ENCODE results near the gene TANGO6.
"Not testable (repeated sequence)": the region's sequence is repeated elsewhere in the genome, so short reads cannot be mapped to it uniquely, and the experiment has no call there.

The TANGO6 gene

DNA sequence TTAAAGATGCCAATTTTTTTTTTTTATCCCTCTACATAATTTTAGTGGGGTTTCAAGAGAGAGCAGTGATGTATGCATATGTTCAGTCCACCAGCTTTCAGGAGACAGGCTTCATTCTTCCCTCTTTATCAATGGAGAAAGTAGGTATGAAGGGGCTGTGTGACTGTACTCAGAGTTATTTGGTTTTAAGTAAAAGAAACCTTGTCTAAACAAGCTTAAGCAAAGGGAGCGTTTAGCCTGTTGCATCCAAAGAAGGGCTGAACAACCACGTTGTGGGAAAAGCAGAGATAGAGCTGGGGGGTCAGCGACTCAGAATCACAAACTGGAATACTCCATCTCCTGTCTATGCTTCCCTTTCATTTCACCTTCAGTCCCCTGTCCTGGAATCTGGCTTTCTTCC, 211.7 kb downstream of the TANGO6 start:
- DNase-seq (ENCODE audit: low read depth in 3 of 3), result no peak

DNA sequence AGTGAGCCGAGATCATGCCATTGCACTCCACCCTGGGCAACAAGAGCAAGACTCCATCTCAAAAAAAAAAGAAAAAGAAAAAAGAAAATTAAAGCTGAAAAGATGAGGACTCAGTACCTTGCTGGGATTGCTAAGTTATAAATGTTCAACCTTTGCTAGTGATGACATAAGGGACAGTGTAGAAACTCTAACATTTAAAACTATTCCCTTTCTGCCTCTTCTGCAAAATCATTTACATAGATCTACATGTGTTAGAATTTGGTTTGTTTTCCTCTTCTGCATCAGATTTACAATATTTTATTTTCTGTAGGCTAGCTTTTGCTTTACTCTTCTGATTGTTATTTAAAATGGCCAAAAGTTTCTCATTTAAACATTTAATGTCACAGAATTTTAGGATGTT, 212.6 kb downstream of the TANGO6 start:
- DNase-seq (ENCODE audit: low read depth in 3 of 3), result no peak

DNA sequence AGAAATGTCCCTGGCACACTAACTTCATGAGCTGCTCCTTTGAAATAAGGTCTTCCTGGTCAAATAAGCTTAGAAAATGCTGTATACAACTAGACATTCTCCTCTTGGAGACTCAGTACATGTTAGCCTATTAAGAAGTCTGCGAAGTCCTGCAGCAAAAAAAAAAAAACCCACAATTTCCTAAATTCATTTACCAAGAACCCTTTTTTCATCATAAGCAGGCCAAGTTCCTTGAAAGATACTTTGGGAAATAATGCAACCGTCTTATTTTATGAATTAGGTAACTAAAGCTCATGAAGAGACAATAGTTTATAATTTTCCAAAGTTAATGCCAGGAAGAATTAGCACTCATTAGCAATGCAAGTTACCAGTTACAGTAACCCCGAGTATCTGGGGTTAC, 213.1 kb downstream of the TANGO6 start:
- no peak for DNase-seq (ENCODE audit: low read depth in 3 of 3)

DNA sequence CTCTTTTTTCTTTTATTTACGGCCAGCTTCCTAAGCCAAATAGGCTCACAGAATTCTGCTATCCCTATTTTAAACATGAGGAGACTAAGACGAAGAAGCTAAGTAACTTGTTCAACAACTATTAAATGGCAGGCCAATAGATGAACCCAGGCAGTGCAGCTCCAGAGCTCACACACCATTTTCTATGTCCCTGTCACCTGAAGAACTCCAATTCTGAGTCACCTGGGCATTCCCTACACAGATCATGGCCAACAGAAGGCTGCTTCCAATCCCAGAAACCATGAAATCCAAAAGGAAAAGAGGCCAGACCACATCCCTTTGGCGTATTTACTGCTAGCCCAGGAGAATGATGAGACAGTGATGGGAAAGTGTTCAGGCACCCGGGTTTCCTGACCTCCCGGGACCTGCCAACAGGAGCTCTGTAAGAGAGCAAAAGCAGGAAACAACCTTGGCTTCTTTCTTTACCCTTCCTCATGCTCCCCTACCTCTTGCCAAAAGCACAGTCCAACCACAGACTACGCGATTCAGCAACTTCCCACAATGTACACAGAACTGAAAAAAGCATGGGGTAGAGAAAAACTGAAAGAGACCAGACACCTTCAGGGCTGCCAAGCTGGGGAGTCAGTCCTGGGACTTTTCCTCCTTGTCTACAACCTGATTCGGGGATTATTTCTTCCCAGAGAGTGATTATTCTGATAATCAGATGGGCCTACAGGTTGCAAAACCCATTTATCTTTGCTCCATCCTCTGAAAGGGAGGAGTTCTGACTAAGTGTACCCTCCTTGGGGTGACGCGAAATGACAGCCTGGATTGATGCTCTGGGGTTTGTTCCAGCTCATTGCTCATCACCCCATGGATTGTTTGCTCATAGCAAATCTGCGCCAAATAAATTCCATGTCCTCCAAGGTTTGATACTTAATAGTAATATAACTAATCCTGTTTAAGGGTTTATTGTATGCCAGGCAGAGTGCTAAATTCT, 214.4 kb downstream of the TANGO6 start:
- DNase-seq (ENCODE audit: low read depth in 3 of 3), result no peak

DNA sequence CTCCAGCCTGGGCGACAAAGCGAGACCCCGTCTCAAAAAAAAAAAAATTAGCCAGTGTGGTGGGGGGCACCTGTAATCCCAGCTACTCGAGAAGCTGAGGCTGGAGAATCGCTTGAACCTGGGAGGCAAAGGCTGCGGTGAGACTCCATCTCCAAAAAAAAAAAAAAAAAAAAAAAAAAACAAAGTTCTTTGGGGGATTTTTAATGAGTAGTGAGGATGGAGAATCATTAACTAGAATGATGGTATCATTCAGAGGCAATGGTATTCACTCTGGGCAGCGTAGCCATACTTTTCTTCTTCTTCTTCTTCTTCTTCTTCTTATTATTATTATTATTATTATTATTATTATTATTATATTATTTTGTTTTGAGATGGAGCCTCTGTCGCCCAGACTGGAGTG, 220.2 kb downstream of the TANGO6 start:
- not testable (repeated sequence) for DNase-seq (ENCODE audit: low read depth in 3 of 3)

DNA sequence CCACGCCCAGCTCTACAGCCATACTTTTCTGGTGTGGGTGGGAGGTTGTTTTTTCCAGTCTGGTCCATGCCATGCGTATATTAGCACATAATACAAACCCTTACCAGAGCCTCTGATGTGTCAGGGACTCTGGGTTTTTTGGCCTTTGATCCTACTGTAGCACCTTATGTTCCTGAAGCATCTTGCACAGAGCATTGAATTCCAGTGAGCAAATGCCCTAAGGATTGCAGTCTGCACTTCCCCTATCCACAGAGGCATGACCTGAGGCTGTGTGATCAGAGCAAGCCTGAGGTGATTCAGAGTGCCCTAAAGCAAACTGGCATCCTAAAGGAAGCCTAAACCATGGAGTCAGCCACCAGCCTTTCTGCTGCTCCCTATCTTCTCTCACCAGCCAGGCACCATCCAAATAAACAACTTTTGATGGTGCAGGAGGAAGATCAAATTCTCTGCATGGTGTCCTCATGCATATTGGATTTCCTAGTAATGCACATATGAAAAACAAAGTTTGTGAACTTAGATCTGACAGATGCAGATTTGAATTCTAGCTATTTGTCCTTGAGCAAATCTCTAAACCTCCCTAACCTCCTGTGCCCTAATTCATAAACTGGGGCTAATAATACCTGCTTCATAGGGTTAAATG, 220.9 kb downstream of the TANGO6 start:
- no peak for DNase-seq (ENCODE audit: low read depth in 3 of 3)

DNA sequence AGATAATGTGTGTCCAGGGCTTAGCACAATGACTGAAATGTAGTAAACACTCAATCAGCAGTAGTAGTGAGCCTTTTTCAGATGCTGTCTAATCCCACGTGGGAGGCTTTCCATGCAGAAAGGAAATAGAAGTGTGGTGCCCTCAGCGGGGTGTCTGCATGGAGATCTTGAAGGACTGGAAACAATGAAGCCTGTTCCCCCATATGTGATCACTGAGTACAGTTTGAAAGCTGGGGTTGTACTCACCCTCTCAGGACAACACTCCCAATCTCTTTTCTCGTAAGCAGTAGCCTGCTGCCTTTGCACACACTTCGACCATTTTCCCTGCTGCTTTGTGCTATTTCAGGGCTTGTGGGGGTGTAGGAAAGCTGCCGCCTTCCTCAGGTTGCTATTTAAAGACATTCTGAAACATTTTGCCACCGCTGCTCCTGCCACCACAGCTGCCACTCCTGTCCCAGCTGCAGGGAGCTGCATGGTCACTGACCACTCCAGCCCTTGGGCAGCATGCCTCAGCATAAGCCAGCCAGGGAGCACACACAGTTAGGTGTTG, 221.5 kb downstream of the TANGO6 start:
- no peak for DNase-seq (ENCODE audit: low read depth in 3 of 3)

DNA sequence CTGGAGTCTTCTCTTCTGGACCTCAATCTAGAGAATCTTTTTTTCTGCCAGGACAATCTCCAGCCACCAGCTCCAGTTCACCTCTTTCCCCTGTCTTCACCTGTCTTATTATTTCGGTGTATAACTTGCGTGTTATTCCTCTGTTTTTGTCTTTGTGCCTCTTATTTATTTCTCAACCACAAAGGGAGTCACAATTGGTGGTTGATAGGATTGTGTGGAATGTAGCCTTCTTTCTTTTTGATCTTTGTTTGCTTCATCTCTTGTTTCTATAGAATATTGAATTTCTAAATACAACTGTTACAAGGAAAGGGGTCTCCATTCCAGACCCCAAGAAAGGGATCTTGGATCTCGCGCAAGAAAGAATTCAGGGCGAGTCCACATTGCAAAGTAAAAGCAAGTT, 226.2 kb downstream of the TANGO6 start:
- DNase-seq (ENCODE audit: low read depth in 3 of 3), result no peak

DNA sequence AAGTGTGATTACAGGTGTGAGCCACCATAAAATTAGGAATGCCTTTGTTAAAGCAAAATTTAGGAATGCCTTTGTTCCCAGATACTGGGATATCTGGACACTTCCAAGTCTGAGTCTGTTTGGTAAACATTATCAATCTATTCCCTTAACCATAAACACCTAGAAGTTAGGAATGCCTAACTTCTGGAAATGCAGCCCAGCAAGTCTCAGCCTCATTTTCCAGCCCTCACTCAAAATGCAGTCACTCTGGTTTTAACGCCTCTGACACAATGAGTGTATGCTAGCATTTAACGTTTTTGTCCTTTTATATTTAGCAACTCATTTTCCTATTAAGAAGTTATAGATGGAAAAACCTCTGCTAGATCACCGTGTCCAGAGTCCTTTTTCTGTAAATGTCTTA, 227.7 kb downstream of the TANGO6 start:
- DNase-seq (ENCODE audit: low read depth in 3 of 3), result no peak

DNA sequence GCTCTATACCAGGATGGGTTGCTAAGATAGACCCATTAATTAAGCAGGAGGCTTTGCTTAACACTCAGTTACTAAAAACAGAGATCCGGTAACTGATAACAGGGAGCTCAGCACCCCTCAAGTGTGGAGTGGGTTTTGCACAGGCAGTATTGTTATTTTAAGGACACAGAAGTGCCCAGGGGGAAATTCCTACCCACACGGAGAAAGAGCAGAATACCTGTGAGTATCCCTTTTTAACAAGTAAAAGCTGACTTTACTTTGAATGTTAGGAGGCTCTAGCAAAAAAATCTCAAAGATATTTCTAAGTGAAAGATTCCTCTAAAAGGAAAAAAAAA, 229.3 kb downstream of the TANGO6 start:
- DNase-seq (ENCODE audit: low read depth in 3 of 3), result no peak

DNA sequence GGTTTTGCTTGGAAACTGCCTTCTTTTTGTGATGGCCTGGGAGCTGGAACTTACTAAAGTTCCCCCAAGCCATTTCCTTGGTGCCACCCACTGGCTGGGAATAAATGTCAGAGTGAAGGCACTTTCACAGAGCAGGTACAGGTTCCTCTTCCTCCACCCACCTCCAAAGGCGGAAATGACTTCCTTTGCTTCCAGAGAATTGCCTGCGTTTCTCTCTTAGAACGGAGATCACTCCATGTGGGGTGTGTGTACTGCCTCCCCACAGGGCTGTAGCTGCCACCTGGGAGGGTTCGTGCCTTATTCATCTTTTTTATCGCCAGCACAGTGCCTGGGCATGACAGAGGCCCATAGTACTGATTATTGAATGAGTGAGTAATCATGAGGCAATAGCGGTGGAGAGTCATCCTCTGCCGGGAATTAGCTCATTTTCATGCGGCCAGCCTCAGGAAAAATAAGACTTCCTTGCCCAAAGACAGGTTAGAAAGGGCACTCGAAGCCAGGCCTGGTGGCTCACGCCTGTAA, 229.9 kb downstream of the TANGO6 start:
- DNase-seq (ENCODE audit: low read depth in 3 of 3), result no peak

DNA sequence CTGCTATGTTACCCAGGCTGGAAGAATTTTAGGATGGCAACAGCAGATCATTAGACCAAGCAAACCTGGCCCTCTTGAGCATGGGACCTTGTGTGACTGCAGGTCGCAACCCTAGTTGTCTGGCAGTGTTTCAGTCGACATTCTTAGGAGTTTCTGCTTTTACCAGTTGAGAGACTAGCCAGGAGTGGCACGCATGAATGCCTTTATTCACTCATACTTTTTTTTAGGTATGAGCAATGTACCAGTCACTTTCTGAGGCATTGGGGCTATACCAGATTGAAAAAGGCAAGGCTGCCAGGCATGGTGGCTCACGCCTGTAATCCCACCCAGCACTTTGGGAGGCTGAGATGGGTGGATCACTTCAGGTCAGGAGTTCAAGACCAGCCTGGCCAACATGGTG, 233.9 kb downstream of the TANGO6 start:
- no peak for DNase-seq (ENCODE audit: low read depth in 3 of 3)

DNA sequence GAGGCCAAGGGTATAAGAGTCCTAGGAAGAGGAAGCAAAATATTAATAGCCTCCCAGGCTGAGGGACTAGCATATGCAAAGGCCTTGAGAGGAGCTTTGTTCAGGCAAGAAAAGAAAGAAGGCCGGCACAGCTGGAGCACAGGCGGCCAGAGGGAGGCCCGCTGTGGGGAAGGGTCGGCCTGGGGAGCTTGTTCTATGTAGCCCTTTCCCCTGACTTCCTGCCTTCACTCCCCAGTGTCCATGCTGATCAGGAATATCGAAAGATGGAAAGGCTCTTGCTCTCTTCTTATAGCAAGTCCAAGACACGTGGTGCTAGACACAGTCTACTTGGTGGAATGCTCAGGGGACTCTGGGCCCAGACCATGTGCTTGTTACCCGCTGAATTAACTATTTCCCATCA, 234.7 kb downstream of the TANGO6 start:
- no peak for DNase-seq (ENCODE audit: low read depth in 3 of 3)

DNA sequence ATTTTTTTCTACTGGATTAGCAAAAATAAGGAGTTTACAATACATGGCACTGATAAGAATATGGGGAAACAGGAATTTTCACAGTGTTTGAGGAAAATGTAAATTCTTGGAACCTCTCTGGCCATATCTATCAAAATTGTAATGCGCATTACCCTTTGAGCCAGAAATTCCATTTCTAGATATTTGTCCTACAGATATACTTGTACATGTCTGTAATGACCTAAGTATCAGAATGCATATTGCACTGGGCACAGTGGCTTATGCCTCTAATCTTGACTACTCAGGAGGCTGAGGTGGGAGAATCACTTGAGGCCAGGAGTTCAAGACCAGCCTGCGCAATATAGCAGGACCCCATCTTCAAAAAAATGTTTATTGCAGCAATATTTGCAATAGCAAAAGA, 236.4 kb downstream of the TANGO6 start:
- DNase-seq (ENCODE audit: low read depth in 3 of 3), result no peak

DNA sequence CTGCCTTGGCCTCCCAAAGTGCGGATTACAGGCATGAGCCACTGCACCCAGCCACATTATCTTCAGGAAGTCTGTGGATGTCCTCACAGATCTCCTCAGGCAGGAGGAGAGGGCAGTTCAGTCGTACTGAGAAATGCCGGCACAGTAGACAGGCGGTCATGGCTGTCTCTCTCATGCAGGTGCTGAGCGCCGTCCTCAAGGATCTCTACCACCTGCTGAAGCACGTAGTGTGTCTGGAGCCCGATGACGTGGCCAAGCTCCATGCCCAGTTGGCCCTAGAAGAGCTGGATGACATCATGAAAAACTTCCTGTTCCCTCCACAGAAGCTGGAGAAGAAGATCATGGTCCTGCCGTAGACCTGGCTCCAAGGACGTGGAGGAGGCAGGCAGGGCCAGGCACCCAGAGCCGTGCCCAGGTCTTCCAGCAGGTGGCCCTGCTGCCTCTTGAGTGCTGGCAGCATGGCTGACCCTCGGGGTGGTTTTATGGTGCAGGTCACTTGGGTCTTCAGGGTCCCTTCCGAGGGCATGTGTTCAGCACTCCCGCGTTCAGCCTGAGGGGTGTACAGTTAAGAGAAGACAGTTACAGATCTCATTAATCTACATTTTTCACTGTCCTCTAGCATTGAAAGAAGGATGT, 240.1 kb downstream of the TANGO6 start:
- DNase-seq (ENCODE audit: low read depth in 3 of 3), result no peak

DNA sequence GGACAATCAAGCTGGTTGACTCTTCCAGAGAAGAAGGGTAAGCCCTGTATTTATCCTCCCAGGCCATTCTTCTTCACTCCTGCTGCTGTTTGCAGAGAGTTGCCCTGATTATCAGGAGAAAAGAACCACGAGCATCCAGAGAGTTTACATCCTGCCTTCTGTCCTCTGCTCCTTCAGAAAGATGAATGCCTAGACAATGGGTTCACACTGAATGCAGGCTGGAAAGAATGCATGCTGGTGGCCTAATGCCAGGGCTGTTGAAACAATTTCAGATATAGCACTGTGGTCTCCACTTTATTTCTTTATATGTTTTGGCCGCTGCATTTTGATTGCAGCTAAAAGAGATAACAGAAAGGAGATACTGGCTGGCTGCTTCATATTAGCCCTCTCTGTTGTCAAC, 241.0 kb downstream of the TANGO6 start:
- no peak for DNase-seq (ENCODE audit: low read depth in 3 of 3)

DNA sequence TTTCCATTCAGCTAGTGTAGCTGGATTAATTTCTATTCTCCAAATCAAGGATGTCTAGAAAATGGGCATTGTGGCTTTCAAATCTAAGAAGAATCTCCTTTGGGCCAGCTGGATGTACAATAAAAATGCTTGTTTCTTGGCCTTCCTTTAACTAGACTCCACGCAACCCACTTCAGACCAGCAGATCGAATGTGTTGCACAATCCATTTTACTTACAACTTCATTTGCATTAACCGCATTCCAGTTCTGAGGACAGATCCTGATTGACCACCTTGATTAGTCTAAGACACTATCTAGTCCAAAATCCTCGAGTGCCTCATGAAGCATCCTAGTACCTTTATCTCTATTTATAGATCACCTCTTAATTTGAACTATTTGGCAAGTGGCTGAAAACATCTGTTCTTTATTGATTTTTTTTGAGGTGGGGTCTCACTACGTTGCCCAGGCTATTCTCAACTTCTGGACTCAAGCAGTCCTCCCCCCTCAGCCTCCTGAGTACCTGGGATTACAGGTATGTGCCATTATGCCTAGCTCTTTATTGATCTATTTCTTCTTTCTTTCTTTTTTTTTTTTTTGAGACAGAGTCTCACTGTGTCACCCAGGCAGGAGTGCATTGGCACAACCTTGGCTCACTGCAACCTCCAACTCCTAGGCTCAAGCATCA, 241.8 kb downstream of the TANGO6 start:
- no peak for DNase-seq (ENCODE audit: low read depth in 3 of 3)

DNA sequence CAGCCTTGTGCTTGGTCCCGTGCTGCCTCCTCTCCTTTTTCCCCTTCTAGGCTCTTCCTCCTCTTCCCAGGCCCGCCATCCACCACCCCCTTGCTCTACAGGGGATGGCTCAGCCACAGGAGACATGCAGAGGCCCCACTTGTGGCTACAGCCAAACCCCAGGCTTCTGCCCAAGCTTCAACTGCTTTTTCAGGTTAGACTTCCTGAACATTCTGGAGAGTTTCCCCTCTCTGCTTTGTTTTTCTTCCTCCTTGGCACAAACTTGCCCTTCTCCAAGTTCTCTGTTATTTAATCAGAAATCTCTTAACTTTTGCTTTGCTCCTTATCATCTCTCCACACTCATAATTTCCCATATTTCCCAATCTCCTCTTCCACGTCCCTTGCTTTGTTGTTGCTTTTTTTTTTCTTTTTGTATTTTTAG, 243.8 kb downstream of the TANGO6 start:
- DNase-seq (ENCODE audit: low read depth in 3 of 3), result no peak

DNA sequence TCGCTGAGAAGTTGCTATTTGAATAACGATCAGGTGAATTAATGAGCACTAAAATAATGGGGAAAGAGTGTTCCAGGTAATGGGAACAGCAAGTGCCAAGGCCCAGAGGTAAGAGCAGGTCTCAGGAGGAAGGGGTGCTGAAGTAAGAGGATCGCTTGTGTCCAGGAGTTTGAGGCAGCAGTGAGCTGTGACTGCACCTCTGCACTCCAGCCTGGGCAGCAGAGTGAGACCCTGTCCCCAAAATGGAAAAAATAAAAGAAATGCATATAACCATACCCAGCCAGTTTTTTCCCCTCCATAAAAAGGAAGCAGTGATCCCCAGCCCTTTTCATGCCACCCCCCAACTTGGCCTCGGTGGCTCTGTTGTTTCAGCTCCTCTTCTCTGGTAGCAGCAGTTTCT, 245.4 kb downstream of the TANGO6 start:
- no peak for DNase-seq (ENCODE audit: low read depth in 3 of 3)

DNA sequence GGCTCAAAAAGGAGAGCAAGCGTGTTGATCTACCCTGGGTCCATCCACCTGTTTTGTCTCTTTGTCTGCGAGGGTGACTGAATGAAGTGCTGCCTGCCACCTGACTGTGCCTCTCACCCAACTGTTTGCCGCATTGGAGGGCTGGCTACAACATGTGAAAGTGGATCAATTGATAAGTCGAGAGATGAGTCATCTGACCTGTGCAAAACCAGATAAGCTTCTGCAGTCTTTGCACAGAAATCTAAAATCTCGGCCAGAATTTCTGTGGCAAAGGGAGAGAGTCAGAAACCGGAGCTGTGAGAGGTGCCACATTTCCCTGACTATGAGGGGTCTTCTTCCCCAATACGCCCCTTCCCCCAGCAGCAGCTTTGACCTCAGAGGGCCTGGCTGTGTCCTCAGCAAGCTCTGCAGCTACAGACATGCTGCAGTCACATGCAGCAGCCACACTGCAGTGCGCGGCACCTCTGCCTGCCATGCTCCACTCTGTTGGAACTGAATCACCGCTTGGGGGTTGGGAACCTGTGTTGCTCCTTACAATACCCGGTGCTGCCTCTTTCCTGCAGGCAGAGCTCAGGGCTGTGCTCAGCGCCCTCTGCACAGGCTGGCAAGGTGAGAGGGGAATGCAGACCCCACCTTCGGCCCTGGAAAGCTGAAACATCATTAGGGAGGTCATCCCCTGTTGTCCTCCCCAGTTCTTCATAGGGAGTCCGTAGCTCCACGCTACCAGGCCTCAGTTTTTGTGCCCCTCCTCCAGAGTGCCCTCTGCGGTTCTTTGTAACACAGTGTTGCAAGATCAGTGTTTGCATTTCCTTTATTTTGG, 246.0 kb downstream of the TANGO6 start:
- no peak for DNase-seq (ENCODE audit: low read depth in 3 of 3)

DNA sequence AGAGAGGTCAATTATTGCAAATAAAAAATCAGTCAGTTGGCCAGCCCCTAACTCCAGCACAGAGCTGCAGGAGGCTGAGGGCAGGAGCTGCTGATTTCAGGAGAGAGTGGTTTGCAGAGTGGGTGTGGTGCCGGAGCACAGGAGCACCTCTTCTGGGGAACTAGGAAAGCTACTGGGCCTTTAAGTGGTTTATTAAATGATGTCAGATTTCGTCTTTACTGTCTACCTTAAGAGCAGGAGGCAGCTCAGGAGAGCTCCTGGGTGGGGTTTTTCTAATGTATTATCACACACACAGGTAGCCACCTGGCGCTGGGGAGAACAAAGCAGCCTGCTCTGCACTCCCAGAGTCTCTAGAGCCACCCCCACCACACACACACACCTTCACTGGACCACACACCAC, 250.6 kb downstream of the TANGO6 start:
- no peak for DNase-seq (ENCODE audit: low read depth in 3 of 3)

All from stimulated activated CD4-positive, alpha-beta T cell treated with anti-CD3 and anti-CD28 coated beads, TNF-alpha, amount 100 ng/mL, for 48 hours (primary cell).